IMR-90 (cell line): ENCODE measurements around the gene GPBAR1. TPM values are rescaled to one million over a fixed set of nuclear protein-coding genes. Genes with fewer than 3 reads are reported as not detected.

ENCODE experiments used
- ATAC-seq: fragments of 200-7000 bp; cut with Tn5 transposase; 2 replicates; pipeline ENCODE4 v1.9.1; 2020; ENCODE audit warnings: low read depth, mild to moderate bottlenecking, moderate library complexity
- BruUV-seq: library from RNA; stranded (reverse); fragments of 400-500 nt; replicated peaks from 2 replicates; lab custom pipeline; 2021; lab: Mats Ljungman, UMichigan
- CTCF ChIA-PET: fragments of 300-600 bp; formaldehyde crosslinking; extraction: SDS; loops from one replicate; lab custom pipeline; 2021; ENCODE audit warnings: antibody characterized with exemption; lab: Yijun Ruan, JAX
- POLR2A ChIA-PET: fragments of 300-600 bp; sonication (Branson Sonifier 250); formaldehyde crosslinking; loops from one replicate; lab custom pipeline; 2022; ENCODE audit warnings: antibody characterized with exemption; ENCODE audit not compliant: unreplicated experiment; lab: Charles Lee
- DNase-seq: peaks from one replicate; pipeline ENCODE4 v3.0.0; 2013
- H2AFZ ChIP-seq: replicated peaks from 2 replicates; pipeline ENCODE3; 2013; ENCODE audit warnings: low read length, mild to moderate bottlenecking; ENCODE audit not compliant: poor library complexity
- H2AK5ac ChIP-seq: 2 replicates; pipeline ENCODE4 v1.6.1; 2013; ENCODE audit warnings: low read depth, low read length, inconsistent platforms
- H2AK9ac ChIP-seq: replicated peaks from 2 replicates; pipeline ENCODE3; 2013; ENCODE audit warnings: mild to moderate bottlenecking, low read depth, low read length, moderate library complexity; ENCODE audit not compliant: poor library complexity
- H2BK120ac ChIP-seq: 2 replicates; pipeline ENCODE4 v1.6.1; 2013; ENCODE audit warnings: low read depth, low read length, inconsistent platforms
- H2BK15ac ChIP-seq: 3 replicates; pipeline ENCODE4 v1.6.1; 2013; ENCODE audit warnings: low read depth, low read length, inconsistent platforms
- H2BK20ac ChIP-seq: 2 replicates; pipeline ENCODE4 v1.6.1; 2013; ENCODE audit warnings: low read depth, mild to moderate bottlenecking, inconsistent platforms, low read length, moderate library complexity
- H2BK5ac ChIP-seq: 2 replicates; pipeline ENCODE4 v1.6.1; 2013; ENCODE audit warnings: mild to moderate bottlenecking, low read depth, low read length, inconsistent platforms; ENCODE audit not compliant: poor library complexity, severe bottlenecking
- H3K14ac ChIP-seq: replicated peaks from 2 replicates; pipeline ENCODE4 v1.6.1; 2013; ENCODE audit warnings: low read depth, low read length, inconsistent platforms
- H3K18ac ChIP-seq: 2 replicates; pipeline ENCODE4 v1.6.1; 2013; ENCODE audit warnings: low read depth, low read length, control low read depth
- H3K23ac ChIP-seq: 2 replicates; pipeline ENCODE4 v1.6.1; 2013; ENCODE audit warnings: low read depth, low read length, inconsistent platforms
- H3K27ac ChIP-seq: 2 replicates; pipeline ENCODE4 v1.5.1; 2013; ENCODE audit warnings: mild to moderate bottlenecking, control low read depth, low read length; ENCODE audit not compliant: insufficient read depth
- H3K27me3 ChIP-seq: 2 replicates; pipeline ENCODE4 v1.6.1; 2013; ENCODE audit warnings: low read length; ENCODE audit not compliant: control insufficient read depth, insufficient read depth
- H3K36me3 ChIP-seq: 2 replicates; pipeline ENCODE4 v1.6.1; 2013; ENCODE audit warnings: low read length, mixed read lengths; ENCODE audit not compliant: control insufficient read depth, insufficient read depth
- H3K4ac ChIP-seq: 2 replicates; pipeline ENCODE4 v1.6.1; 2013; ENCODE audit warnings: low read depth, low read length, inconsistent platforms
- H3K4me1 ChIP-seq: 2 replicates; pipeline ENCODE4 v1.6.1; 2013; ENCODE audit warnings: low read length, mixed read lengths; ENCODE audit not compliant: control insufficient read depth, insufficient read depth
- H3K4me2 ChIP-seq: 2 replicates; pipeline ENCODE4 v1.6.1; 2013; ENCODE audit warnings: low read depth, mild to moderate bottlenecking, control low read depth, low read length, moderate library complexity
- H3K4me3 ChIP-seq: 2 replicates; pipeline ENCODE4 v1.5.1; 2013; ENCODE audit warnings: low read depth, mild to moderate bottlenecking, control low read depth, low read length, moderate library complexity; ENCODE audit not compliant: insufficient read depth
- H3K56ac ChIP-seq: 2 replicates; pipeline ENCODE4 v1.6.1; 2013; ENCODE audit warnings: low read length, inconsistent platforms; ENCODE audit not compliant: insufficient read depth; ENCODE audit errors: extremely low read depth
- H3K79me1 ChIP-seq, 2 experiments: 2 replicates each; pipeline ENCODE4 v1.6.1; 2013; ENCODE audit warnings: low read length in 2 of 2, inconsistent platforms in 1 of 2, low read depth in 1 of 2
- H3K9ac ChIP-seq: 2 replicates; pipeline ENCODE4 v1.6.1; 2013; ENCODE audit warnings: low read depth, low read length, control low read depth
- H3K9me1 ChIP-seq: 2 replicates; pipeline ENCODE4 v1.6.1; 2013; ENCODE audit warnings: low read length, inconsistent platforms; ENCODE audit not compliant: insufficient read depth
- H3K9me3 ChIP-seq: 2 replicates; pipeline ENCODE4 v1.6.1; 2013; ENCODE audit warnings: low read length; ENCODE audit not compliant: control insufficient read depth, insufficient read depth
- H4K20me1 ChIP-seq: 2 replicates; pipeline ENCODE4 v1.6.1; 2013; ENCODE audit warnings: low read length, inconsistent platforms; ENCODE audit not compliant: insufficient read depth
- H4K5ac ChIP-seq: 2 replicates; pipeline ENCODE4 v1.6.1; 2013; ENCODE audit warnings: mild to moderate bottlenecking, low read depth, low read length, control low read depth
- H4K8ac ChIP-seq, 2 experiments: 2 replicates each; pipeline ENCODE4 v1.6.1; 2013; ENCODE audit warnings: low read depth in 2 of 2, low read length in 2 of 2, control low read depth in 1 of 2, inconsistent platforms in 1 of 2
- H4K91ac ChIP-seq: 2 replicates; pipeline ENCODE4 v1.6.1; 2013; ENCODE audit warnings: low read depth, low read length, inconsistent platforms; ENCODE audit not compliant: insufficient read depth
- BHLHE40 ChIP-seq: fragments of 150-350 bp; IDR thresholded peaks from 2 replicates; pipeline ENCODE4 v1.6.1; 2016; ENCODE audit warnings: mild to moderate bottlenecking, low read depth, low read length
- MAFK ChIP-seq: IDR thresholded peaks from 2 replicates; pipeline ENCODE4 v1.6.1; 2012; ENCODE audit warnings: low read depth, low read length, improper control_type of control experiment
- MAZ ChIP-seq: IDR thresholded peaks from 2 replicates; pipeline ENCODE4 v1.6.1; 2012; ENCODE audit warnings: low read depth, mild to moderate bottlenecking, low read length, improper control_type of control experiment, moderate library complexity, borderline replicate concordance
- NFE2L2 ChIP-seq: fragments of 150-350 bp; IDR thresholded peaks from 2 replicates; pipeline ENCODE4 v1.6.1; 2016; ENCODE audit warnings: low read depth, mild to moderate bottlenecking, low read length
- POLR2A ChIP-seq: IDR thresholded peaks from 2 replicates; pipeline ENCODE4 v1.6.1; 2012; ENCODE audit warnings: mild to moderate bottlenecking, low read depth, low read length
- RFX5 ChIP-seq: IDR thresholded peaks from 2 replicates; pipeline ENCODE4 v1.8.0; 2012; ENCODE audit warnings: low read depth, mild to moderate bottlenecking, low read length, moderate library complexity
- SMC3 ChIP-seq: fragments of 150-350 bp; IDR thresholded peaks from 2 replicates; pipeline ENCODE4 v1.6.1; 2016; ENCODE audit warnings: low read depth, mild to moderate bottlenecking, antibody characterized with exemption, low read length, moderate library complexity
- WGBS, 2 experiments: methylation state at CpG; one replicate each; pipeline versions ENCODE4 v1.1.5 to v1.1.7; 2013; ENCODE audit warnings: missing lambda C conversion rate in 2 of 2; ENCODE audit not compliant: insufficient read length in 1 of 2; ENCODE audit errors: extremely low coverage in 2 of 2; 5-methylcytosine and 5-hydroxymethylcytosine counted together
- dilution Hi-C: fragments of 300-500 bp; cut with HindIII; formaldehyde crosslinking; loops from one replicate; pipeline ENCODE4 v1.14.3; 2018; ENCODE audit warnings: low sequenced_read_pairs; ENCODE audit not compliant: unreplicated experiment
- in situ Hi-C: fragments of 300-500 bp; cut with MboI; formaldehyde crosslinking; loops from 3 replicates; pipeline ENCODE4 v1.14.3; 2019; ENCODE audit warnings: low sequenced_read_pairs, inconsistent platforms, mixed read lengths
- intact Hi-C: fragments of 100-400 bp; cut with micrococcal nuclease; formaldehyde crosslinking; loops from 2 replicates; pipeline ENCODE4 v1.10.0; 2022
- polyA plus RNA-seq, 3 experiments: library from polyadenylated mRNA; depleted of rRNA; stranded (reverse); fragments of >200 nt; gene quantifications; 2 replicates each; pipeline ENCODE4 v1.2.3, GENCODE V29; 2012; ENCODE audit warnings: low replicate concordance in 1 of 3
- total RNA-seq: library from RNA; depleted of rRNA; stranded (reverse); fragments of >200 nt; gene quantifications from 2 replicates; pipeline ENCODE4 v1.2.3, GENCODE V29; 2012
- TF ChIP-seq, protein P1 (sequence below): conservative IDR thresholded peaks from 2 replicates; pipeline ENCODE4 v1.5.1; 2012; ENCODE audit warnings: mild to moderate bottlenecking, low read depth, low read length, improper control_type of control experiment
- TF ChIP-seq, protein P2 (sequence below): fragments of 150-350 bp; IDR thresholded peaks from 2 replicates; pipeline ENCODE4 v1.6.1; 2016; ENCODE audit warnings: low read depth, mild to moderate bottlenecking, low read length, moderate library complexity, borderline replicate concordance
- TF ChIP-seq, protein P3 (sequence below): fragments of 150-350 bp; IDR thresholded peaks from 2 replicates; pipeline ENCODE4 v1.6.1; 2017; ENCODE audit warnings: mild to moderate bottlenecking, antibody characterized with exemption, low read length, low read depth

The GPBAR1 gene
- total and polyA plus RNA-seq, 2 of the 4 experiments (the other 2 are of a cell fraction): under 0.01 to 0.21 TPM

DNA sequence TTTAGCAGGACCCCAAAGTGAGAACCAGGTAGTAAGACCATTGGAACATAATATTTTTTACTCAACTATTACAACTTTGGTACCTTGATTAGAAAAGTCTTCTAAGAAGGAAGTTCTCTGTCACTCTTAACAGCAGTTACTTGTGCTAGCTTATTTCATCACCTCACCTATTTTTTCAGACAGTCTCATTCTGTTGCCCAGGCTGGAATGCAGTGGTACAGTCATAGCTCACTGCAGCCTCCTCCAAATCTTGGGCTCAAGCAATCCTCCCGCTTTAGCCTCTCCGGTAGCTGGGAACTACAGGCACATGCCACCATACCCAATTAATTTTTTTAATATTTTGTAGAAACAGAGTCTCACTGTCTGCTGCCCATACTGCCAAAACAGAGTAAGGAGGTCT lies 25.8 kb upstream of the GPBAR1 start:
- Histone ChIP-seq H2BK15ac (no peak overlapping the region), H4K8ac (no peak overlapping the region), H3K56ac (no peak overlapping the region), H3K18ac (no peak overlapping the region), H3K14ac (no peak overlapping the region), H3K36me3 (peaks cover 75% of the 10 kb centered on the region), H2AK5ac (no peak overlapping the region), H2BK20ac (no peak overlapping the region), H4K91ac (no peak overlapping the region), H3K4me3 (no peak overlapping the region), H2BK120ac (no peak overlapping the region), H3K9ac (no peak overlapping the region), H3K4me2 (no peak overlapping the region), H3K23ac (no peak overlapping the region), H2BK5ac (no peak overlapping the region), H3K4ac (no peak overlapping the region), H3K27me3 (no peaks in the 10 kb centered on the region), H3K27ac (no peak overlapping the region), H4K20me1 (peaks cover 6% of the 10 kb centered on the region; the same call in 1 of the 2 replicates), H2AFZ (no peak overlapping the region), H3K9me1 (peaks cover 5% of the 10 kb centered on the region), H4K5ac (no peak overlapping the region), H2AK9ac (no peak overlapping the region), H3K9me3 (no peaks in the 10 kb centered on the region), H3K79me1 (peaks cover 42 to 56% of the 10 kb centered on the region in 2 experiments), H3K4me1 (peaks cover 2% of the 10 kb centered on the region; the same call in 1 of the 2 replicates)
- no CpG with 5 or more reads among the region's 2 CpGs for WGBS, 2 experiments
- TF ChIP-seq NFE2L2 (no peak), RFX5 (no peak), MAZ (no peak), SMC3 (no peak), BHLHE40 (no peak), MAFK (no peak), POLR2A (no peak)
- TF ChIP-seq, protein P1, sequence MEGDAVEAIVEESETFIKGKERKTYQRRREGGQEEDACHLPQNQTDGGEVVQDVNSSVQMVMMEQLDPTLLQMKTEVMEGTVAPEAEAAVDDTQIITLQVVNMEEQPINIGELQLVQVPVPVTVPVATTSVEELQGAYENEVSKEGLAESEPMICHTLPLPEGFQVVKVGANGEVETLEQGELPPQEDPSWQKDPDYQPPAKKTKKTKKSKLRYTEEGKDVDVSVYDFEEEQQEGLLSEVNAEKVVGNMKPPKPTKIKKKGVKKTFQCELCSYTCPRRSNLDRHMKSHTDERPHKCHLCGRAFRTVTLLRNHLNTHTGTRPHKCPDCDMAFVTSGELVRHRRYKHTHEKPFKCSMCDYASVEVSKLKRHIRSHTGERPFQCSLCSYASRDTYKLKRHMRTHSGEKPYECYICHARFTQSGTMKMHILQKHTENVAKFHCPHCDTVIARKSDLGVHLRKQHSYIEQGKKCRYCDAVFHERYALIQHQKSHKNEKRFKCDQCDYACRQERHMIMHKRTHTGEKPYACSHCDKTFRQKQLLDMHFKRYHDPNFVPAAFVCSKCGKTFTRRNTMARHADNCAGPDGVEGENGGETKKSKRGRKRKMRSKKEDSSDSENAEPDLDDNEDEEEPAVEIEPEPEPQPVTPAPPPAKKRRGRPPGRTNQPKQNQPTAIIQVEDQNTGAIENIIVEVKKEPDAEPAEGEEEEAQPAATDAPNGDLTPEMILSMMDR: no peak
- TF ChIP-seq, protein P2, sequence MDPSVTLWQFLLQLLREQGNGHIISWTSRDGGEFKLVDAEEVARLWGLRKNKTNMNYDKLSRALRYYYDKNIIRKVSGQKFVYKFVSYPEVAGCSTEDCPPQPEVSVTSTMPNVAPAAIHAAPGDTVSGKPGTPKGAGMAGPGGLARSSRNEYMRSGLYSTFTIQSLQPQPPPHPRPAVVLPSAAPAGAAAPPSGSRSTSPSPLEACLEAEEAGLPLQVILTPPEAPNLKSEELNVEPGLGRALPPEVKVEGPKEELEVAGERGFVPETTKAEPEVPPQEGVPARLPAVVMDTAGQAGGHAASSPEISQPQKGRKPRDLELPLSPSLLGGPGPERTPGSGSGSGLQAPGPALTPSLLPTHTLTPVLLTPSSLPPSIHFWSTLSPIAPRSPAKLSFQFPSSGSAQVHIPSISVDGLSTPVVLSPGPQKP: no peak
- TF ChIP-seq, protein P3, sequence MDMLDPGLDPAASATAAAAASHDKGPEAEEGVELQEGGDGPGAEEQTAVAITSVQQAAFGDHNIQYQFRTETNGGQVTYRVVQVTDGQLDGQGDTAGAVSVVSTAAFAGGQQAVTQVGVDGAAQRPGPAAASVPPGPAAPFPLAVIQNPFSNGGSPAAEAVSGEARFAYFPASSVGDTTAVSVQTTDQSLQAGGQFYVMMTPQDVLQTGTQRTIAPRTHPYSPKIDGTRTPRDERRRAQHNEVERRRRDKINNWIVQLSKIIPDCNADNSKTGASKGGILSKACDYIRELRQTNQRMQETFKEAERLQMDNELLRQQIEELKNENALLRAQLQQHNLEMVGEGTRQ: no peak
- ChIA-PET POLR2A (no interaction called here), CTCF (no interaction called here)
- in situ Hi-C loops (no loop called here), intact Hi-C loops (no loop called here), dilution Hi-C loops (no loop called here)
- BruUV-seq: no TSS peak
- DNase-seq (no peak), ATAC-seq (no peak)
